MV-4-11 (cell line): ENCODE data around the gene GNG14.
"Not testable (repeated sequence)": the region's sequence is repeated elsewhere in the genome, so short reads cannot be mapped to it uniquely, and the experiment has no call there.

Experiments
- DNase-seq: peaks from one replicate; lab custom pipeline; 2025; lab: John Stamatoyannopoulos, UW

The GNG14 gene

GRCh38 chr19:12687496-12688196 lies at the start of gene GNG14:
Gene GNG14 (plus strand): TSS chr19:12687998. CDS start chr19:12688049, 51 bp downstream.
- DNase-seq: no peak

GRCh38 chr19:12638611-12639182 lies 49.1 kb upstream of the GNG14 start:
- DNase-seq: no peak

DNA sequence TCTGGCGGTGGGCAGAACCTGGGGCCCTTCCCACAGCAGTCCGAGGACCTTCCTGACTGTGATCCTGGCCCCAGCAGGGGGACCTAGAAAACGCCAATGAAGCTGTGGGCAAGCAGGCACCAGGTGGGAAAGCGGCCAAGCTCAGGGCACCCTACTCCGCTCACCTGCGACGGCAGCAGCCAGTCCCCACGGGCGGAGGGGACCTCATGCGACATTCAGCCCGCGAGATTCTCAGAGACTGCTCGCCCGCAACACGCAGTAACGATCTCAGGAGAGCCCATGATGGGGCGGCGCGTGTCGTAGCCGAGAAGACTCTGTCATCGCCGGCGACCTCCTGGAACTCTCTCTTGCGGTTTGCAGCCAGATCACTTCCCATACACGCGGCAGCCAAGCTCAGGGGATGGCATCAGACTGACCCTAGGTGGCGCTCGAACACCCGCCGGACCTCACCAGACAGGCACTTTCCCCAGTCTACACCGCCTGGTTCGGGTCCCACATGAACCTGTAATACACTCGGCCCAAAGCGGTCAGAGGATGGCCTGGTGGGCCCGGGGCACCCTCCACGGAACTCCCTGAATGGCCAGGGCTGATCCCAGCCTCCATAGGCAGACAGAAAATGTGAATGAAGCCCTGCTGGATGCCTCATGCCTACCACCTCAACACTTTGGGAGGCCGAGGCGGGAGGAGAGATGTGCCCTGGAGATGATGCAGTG lies 47.7 kb upstream of the GNG14 start:
- peak; percentile 84 for DNase-seq

DNA sequence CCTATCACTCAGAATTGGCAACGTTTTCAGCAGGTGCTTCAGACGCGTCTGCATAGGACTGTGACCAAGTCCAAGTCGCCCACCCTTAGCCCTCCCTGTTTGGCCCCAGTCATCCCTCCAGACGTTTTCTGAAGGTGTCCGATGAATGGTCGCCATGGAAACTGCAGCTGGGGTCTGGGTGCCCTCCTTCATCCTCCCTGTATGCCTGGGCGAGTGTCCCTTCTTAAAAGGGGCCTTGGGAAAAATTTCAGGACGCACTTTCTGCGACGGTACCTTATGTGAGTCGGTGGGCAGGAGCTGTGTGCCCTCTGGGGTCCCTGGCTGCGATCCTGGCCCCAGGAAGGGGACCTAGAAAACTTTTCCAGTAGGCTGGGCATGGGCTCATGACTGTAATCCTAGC lies 46.3 kb upstream of the GNG14 start:
- DNase-seq: no peak

GRCh38 chr19:12642506-12642905 lies 45.3 kb upstream of the GNG14 start:
- no peak for DNase-seq

GRCh38 chr19:12643716-12644115 lies 44.1 kb upstream of the GNG14 start:
- DNase-seq: not testable (repeated sequence)

DNA sequence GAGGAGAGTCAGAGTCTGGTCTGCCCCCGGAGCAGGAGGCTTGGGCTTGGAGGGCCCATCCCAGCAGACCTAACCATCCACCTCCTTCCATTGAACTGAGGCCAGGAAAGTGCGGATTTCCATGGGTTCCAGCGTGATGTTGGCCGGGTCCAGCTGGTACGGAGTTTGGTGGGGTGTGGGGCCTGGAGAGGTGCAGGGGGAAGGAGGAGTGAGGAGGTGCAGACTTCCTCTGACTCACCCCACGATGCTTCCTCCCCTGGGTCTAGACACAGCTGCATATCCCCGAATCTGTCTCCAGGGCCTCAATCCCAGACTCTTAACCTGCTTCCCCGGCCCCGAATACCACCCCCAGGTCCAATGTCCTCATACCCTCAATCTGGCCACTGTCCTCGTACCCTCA lies 41.2 kb upstream of the GNG14 start:
- DNase-seq: no peak

GRCh38 chr19:12647047-12647446 lies 40.8 kb upstream of the GNG14 start:
- DNase-seq: no peak

- no peak for DNase-seq
Observed at GRCh38 chr19:12647490-12648071, 40.2 kb upstream of the GNG14 start.

DNA sequence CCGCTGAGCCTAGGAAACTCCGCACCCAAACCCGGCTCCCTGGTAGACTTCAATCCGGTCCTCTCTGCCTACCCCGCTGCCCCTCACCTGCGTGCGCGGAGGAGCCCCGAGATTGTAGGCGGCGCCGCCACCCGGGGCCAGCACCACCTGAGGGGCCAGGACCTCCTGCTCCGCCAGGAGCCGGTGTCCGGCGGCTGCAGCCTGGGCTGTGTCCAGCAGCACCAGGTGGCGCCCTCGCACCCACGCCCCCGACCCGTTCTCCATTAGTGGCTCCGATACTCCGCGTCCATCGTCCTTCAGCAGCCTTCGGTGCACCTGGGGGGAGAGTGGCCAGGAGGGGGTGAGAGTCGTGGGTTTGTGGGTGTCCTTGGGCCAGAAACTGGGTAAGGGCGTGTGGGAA lies 39.7 kb upstream of the GNG14 start:
- no peak for DNase-seq

DNA sequence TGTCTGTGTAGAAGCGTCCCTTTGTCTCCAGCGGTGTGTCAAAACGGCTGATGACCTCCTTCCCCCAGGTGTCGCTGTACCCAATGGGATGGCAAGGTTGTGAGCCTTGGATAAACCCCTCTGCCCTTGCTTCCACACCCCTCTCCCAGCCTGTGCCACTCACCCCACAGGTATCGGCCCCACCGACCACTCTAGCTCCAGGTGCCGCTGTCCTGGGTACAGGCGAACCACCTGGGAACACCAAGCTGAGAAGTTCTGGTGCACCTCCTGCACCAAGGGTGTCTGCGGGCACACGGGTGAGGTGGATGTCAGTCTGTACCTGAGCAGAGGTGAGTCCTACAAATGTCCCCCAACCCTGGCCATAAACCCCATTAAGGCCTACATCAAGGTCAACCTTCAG lies 37.9 kb upstream of the GNG14 start:
- DNase-seq: no peak

GRCh38 chr19:12652219-12652618 lies 35.6 kb upstream of the GNG14 start:
- no peak for DNase-seq

- no peak for DNase-seq
Observed at GRCh38 chr19:12655546-12655945, 32.3 kb upstream of the GNG14 start.

DNA sequence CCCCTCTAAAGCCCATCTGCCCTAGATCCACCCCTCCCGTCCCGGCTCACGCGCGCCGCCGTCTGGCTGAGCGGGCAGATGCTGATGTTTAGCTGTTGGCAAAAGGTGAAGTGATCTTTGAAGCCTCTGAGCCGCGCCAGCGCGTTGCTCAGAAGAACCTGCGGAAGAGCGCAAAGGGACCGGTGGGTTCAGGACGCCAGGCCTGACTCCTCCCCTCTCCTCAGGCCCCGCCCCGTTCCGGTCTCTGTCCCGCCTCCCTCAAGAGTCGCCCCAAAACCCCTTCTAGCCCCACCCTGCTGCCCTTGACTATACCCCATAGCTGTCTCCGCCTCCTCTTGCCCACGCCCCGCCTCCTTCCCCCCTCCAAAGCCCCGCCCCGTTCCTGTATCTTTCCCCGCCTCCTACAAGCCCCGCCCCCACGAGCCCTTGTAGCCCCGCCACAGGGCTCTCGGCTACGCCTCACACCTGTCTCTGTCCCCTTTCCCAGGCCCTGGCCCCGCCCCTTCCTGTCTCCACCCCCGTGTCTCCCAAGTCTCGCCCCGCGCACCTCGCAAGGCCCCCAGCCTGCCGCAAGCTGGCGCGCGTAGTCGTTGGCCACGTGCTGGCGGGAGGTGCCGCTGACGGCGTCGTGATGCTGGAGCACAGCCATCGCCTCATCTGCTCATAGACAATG lies 30.8 kb upstream of the GNG14 start:
- no peak for DNase-seq

DNA sequence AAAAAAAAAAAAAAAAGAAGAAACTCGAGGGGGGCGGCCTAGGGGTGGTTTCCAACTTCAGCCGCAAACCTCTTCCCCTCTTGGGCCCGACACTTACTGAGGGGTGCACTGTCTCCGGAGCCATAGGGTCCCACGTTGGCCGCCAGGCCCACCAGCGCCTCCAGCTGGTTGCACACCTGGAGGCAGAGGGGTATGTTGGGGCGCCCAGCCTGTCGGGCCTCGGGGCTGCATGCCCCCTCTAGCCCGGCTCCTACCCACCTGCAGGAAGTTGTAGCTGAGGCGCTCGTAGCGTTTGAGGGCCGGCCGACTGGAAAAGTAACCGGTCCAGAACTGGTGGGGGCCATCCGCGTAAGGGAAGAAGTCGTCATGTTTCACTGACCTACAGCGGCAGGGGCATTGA lies 29.8 kb upstream of the GNG14 start:
- DNase-seq: no peak

- DNase-seq: no peak
Observed at GRCh38 chr19:12660980-12661379, 26.8 kb upstream of the GNG14 start.

DNA sequence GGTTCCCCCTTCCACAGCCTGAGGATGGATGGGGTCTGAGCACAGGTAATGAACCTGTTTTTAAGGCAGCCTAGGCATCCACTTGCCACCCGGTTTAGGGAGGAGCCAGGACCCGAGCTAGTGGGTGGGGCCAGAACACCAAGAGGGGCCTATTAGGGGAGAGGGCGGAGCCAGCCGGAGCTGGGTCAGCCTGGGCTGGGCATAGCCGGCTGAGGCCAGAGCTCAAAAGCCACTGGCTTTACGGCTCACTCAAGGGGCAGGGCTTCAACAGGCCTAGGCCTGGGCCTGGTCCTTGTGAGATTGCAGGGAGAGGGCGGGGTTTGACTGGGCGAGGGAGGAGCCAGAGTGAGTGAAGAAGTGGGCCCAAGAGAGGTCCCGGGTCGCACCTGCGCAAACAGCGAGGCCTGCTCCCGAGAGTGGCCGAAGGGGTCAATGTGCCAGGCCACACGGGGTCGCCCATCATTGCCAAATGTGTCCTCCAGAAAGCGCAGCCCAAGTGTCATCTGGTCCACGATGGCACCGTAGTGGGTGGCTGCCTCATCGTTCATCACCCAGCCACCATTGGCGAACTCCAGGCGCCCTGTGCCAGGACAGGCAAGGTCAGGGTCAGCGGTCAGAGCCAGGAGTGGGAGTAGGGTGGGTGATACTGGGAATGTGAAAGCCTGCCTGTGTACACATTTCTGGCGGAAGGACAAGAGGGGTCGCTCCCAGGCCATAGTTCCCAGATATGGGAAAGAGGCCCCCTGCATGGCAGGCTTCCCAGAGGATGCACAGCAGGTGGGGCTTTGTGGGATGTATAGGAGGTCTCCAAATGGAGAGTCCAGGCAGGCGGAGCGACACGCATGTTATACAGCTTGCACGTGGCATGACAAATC lies 23.2 kb upstream of the GNG14 start:
- peak; percentile 11 for DNase-seq

GRCh38 chr19:12665281-12665573 lies 22.6 kb upstream of the GNG14 start:
- DNase-seq: peak; percentile 100

- peak; percentile 31 for DNase-seq
Observed at GRCh38 chr19:12665671-12666264, 22.0 kb upstream of the GNG14 start.

- DNase-seq: peak; percentile 81
Observed at GRCh38 chr19:12666265-12667048, 21.3 kb upstream of the GNG14 start, which contains the start of the genes MAN2B1 and WDR83. Gene MAN2B1 (minus strand): TSS chr19:12666742. CDS start chr19:12666701, 41 bp downstream. Gene WDR83 (plus strand): TSS chr19:12666807. CDS start chr19:12669791, 2,984 bp downstream.
